HG02938 (cell line): ENCODE measurements around the gene VWA8.

ENCODE experiments used
- ATAC-seq: cut with Tn5 transposase; IDR thresholded peaks from one replicate; pipeline ENCODE4 v1.9.1; 2021; ENCODE audit warnings: mild to moderate bottlenecking, moderate library complexity; ENCODE audit not compliant: unreplicated experiment

Gene VWA8

GRCh38 chr13:41565846-41566245 lies 395.1 kb downstream of the VWA8 start:
- no peak for ATAC-seq

GRCh38 chr13:41565216-41565615 lies 395.7 kb downstream of the VWA8 start:
- ATAC-seq = no peak

- ATAC-seq = no peak
Observed at GRCh38 chr13:41563984-41564365, 396.9 kb downstream of the VWA8 start.

- no peak for ATAC-seq
Observed at GRCh38 chr13:41563341-41563983, 397.4 kb downstream of the VWA8 start.

DNA sequence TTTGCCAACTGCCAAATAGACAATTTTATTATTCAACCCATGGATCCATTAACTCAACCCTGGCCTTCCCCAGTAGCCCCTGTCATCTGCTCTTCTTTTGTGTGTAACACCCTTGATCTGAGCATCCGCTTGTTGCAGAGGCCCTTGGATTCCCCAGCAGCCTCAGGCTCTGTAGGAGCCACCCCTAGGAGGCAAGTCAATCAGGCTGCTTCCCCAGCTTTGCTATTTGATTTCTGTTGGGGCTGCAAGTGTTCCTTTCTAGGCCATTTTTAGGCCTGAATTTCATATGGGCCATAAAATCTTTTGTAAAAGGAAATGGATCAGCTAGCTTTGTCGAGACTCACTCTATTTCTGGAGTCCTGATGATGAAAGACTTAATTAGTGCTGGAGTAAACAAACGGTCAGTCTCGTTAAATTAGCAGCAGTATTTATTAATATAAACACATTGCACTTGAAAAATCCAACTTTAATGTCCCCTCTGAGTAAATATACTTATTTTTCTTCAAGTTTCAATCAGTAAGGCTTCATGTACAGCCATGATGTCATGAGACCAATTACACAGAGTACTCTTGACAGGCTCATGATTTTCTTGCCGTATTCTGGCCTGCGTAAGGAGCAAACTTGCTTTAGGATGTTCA lies 398.2 kb downstream of the VWA8 start:
- no peak for ATAC-seq

DNA sequence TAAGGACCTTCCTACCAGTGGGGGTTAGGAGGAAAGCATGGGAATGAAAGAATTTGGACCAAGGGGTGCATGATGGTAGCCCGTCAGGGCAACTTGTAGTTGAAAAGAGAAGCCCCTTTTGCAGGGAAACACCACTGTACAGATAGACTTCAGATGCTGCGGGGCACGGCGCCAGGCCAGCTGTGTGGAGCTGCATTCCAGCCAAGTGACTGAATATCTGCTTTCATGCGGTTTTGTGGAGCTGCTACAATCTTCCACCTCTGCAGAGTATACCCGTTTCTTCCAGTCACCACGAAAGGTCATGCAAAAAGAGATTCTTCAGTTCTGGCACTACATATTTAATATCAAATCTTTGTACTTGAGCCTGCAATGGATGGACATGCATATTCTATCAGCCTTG lies 398.8 kb downstream of the VWA8 start:
- ATAC-seq = no peak

GRCh38 chr13:41561170-41561569 lies 399.7 kb downstream of the VWA8 start:
- ATAC-seq = no peak

- ATAC-seq = no peak
Observed at GRCh38 chr13:41558781-41559560, 401.9 kb downstream of the VWA8 start.

DNA sequence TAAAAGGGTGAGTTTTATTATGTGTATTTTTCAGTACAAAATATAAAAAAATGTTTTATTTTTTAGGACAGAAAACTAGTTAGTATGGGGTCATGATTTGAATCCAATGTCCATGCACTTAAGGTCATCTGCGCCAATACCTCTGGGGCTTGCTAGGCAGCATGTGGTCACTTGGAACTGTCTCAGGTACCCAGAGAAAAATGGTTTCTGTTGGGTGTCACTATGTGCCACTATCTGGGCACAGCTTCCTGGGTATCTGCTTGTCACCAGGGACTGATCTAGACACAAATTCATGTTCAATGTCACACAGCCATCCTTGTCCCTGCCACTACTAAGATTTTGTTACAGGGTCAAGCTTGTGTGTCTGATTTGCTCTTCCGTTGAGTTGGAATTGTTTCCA lies 403.2 kb downstream of the VWA8 start:
- ATAC-seq = no peak

- ATAC-seq = peak; percentile 94
Observed at GRCh38 chr13:41554626-41555386, 406.1 kb downstream of the VWA8 start.

DNA sequence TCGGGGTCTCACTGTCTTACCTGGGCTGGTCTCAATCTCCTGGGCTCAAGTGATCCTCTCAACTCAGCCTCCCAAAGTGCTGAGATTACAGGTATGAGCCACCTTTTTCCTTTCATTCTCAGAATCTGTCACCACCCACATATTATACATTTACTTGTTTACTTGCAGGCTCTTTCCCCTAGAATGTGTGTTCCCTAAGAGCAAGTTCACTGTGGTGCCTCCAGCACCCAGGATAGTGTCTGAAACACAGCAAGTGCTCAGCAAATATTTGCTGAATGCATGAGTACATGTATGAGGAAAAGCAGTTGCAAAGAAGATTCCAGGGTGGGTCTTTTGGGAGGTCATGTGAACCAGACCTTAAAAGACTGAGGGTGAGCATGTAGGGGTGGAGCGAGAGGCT lies 406.7 kb downstream of the VWA8 start:
- no peak for ATAC-seq

DNA sequence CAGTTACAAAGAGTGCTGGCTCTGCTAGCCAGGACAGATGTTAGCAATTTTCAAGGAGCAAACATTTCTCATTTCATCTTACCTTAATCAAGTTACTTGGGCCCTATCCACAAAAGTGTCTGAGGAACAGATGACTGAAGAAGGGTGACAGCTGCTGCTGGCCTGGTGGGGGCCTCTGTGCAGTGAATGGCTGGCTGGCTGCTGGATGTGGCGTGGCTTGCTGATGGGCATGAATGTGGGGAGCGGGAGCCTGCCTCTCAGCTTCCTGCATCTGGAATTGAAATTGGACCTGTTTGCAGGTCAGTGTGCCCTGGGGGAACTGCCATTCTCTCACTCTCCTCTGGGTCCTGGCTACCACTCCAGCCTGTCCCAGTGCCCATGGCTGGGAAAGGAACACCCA lies 408.9 kb downstream of the VWA8 start:
- ATAC-seq = no peak

- no peak for ATAC-seq
Observed at GRCh38 chr13:41550276-41550675, 410.6 kb downstream of the VWA8 start.

GRCh38 chr13:41549491-41549890 lies 411.4 kb downstream of the VWA8 start:
- no peak for ATAC-seq

GRCh38 chr13:41548910-41549309 lies 412.0 kb downstream of the VWA8 start:
- no peak for ATAC-seq

GRCh38 chr13:41548031-41548430 lies 412.9 kb downstream of the VWA8 start:
- ATAC-seq = no peak

- no peak for ATAC-seq
Observed at GRCh38 chr13:41547251-41548000, 413.5 kb downstream of the VWA8 start.

DNA sequence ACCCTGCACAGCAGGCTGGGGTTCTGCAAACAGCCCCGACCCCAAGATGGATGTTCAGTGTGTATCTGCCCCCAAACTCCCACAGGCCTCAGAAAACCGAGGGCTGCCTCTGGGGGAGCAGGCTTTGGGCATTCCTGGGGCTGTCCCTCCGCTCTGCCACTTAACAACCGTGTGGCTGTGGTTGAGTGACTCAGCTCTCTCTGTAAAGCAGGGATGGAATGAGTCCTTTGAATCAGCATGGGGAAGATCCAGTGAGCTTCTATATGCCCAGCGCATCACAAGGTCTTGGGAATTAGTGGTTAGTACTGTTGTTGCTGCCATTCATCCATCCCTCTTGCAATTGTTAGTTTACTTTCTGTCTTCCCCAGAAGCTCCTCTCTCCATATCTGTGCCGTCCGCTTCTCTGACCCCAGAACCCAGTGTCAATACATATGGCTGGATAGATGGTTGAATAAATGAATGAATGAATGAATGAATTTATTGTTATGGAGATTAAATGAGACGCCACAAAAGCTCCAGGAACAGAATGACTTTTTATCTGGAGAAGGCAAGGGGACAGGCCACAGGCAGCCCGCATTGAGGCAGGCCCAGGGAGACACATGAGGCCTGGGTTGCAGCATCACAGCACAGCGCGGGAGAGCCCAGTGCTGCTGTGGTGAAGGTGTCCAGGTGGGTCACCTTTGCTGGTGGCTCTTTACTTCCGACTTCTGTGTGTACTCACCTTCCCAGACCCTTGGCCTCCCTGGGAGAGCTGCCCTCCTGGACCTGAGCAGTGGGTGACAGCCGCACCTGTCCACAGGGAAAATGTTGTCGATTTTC lies 414.3 kb downstream of the VWA8 start:
- ATAC-seq = no peak

DNA sequence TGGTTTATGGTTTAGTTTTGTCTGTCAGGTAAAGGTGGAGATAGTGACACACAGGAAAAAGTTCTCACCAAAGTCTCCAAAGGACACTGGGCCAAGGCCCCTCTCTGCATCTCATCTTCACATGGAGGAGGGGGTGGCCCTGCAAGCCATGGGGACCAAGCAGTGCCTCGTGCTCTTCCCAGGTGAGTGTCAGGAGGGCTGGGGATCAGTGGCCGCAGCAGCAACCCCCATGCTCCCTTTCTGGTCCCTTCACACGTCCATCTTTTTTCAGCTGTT lies 415.5 kb downstream of the VWA8 start:
- no peak for ATAC-seq

GRCh38 chr13:41543664-41544300 lies 417.1 kb downstream of the VWA8 start:
- no peak for ATAC-seq
